ENCODE data around the gene GPC5.
"Not testable (repeated sequence)": the region's sequence is repeated elsewhere in the genome, so short reads cannot be mapped to it uniquely, and the experiment has no call there.

GPC5 gene

GRCh38 chr13:92671821-92672220 is 1273.4 kb downstream of the GPC5 start:
- no peak overlapping the region for H3K4me3 ChIP-seq (ENCODE audit: low read depth, low read length)
- no peaks in the 10 kb centered on the region for H3K4me1 ChIP-seq (ENCODE audit: control insufficient read depth, insufficient read depth, low read length, unreplicated experiment)
- no peaks in the 10 kb centered on the region for H3K79me2 ChIP-seq (ENCODE audit: control insufficient read depth, insufficient read depth, low read length, unreplicated experiment)
- no peak overlapping the region for H3K27ac ChIP-seq (ENCODE audit: low read depth, low read length)
- H2AFZ ChIP-seq (ENCODE audit: low read length, unreplicated experiment) = no peak overlapping the region
- H3K27me3 ChIP-seq (ENCODE audit: insufficient read depth, low read length) = no peaks in the 10 kb centered on the region
- no peaks in the 10 kb centered on the region for H3K36me3 ChIP-seq (ENCODE audit: insufficient read depth, low read length)

GRCh38 chr13:92676246-92676645 is 1277.8 kb downstream of the GPC5 start:
- H3K4me1 ChIP-seq (ENCODE audit: control insufficient read depth, insufficient read depth, low read length, unreplicated experiment) = no peaks in the 10 kb centered on the region
- no peaks in the 10 kb centered on the region for H3K27me3 ChIP-seq (ENCODE audit: insufficient read depth, low read length)
- H2AFZ ChIP-seq (ENCODE audit: low read length, unreplicated experiment) = no peak overlapping the region
- H3K36me3 ChIP-seq (ENCODE audit: insufficient read depth, low read length) = no peaks in the 10 kb centered on the region
- no peak overlapping the region for H3K4me3 ChIP-seq (ENCODE audit: low read depth, low read length)
- no peak overlapping the region for H3K27ac ChIP-seq (ENCODE audit: low read depth, low read length)
- no peaks in the 10 kb centered on the region for H3K79me2 ChIP-seq (ENCODE audit: control insufficient read depth, insufficient read depth, low read length, unreplicated experiment)

DNA sequence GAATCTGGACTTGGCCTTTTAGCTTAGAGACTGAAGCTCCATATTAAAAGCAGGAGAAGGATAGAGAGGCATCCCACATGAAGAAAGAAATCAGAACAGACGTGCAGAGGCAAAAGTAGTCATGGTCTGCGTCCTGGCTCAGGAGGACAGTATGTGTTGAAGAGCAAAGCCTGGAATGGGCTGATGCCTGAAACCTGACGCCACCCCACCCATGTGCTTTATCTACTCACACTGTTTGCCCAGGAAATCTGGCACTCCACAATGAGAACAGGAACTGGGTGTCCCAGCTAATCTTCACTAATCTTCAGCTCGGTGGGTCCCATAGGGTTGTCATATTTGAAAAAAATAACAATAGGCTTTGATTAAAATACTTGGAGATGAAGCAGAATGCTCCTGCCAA is 1279.2 kb downstream of the GPC5 start:
- Histone ChIP-seq H3K27ac (ENCODE audit: low read depth, low read length) (no peak overlapping the region), H3K4me1 (ENCODE audit: control insufficient read depth, insufficient read depth, low read length, unreplicated experiment) (no peaks in the 10 kb centered on the region), H3K27me3 (ENCODE audit: insufficient read depth, low read length) (no peaks in the 10 kb centered on the region), H3K79me2 (ENCODE audit: control insufficient read depth, insufficient read depth, low read length, unreplicated experiment) (no peaks in the 10 kb centered on the region), H3K4me3 (ENCODE audit: low read depth, low read length) (no peak overlapping the region), H3K36me3 (ENCODE audit: insufficient read depth, low read length) (no peaks in the 10 kb centered on the region), H2AFZ (ENCODE audit: low read length, unreplicated experiment) (no peak overlapping the region)

- no peaks in the 10 kb centered on the region for H3K79me2 ChIP-seq (ENCODE audit: control insufficient read depth, insufficient read depth, low read length, unreplicated experiment)
These were observed 1281.2 kb downstream of the GPC5 start for GRCh38 chr13:92679602-92680001.

DNA sequence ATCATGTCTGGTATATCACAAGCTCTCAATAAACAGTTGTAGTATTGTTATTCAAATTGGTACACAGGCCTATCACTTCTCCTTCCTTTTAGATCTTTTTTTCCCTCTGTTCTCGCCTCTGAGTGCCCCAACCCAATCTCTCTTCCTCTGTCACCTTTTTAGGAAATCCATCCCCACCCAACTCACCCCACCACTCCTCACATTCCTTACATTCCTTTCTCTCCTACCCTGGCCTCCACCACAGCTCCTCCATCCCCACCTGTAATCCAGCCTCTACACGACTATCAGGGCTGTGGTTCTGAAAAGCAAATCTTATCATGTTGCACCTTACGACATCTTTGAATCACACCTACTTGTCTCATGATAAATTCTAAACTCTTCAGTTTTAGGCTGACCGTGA is 1282.8 kb downstream of the GPC5 start:
- no peak overlapping the region for H2AFZ ChIP-seq (ENCODE audit: low read length, unreplicated experiment)

More at GRCh38 chr13:92679602-92680001, 1281.2 kb downstream of the GPC5 start:
- no peak overlapping the region for H3K4me3 ChIP-seq (ENCODE audit: low read depth, low read length)
- no peaks in the 10 kb centered on the region for H3K36me3 ChIP-seq (ENCODE audit: insufficient read depth, low read length)
- no peak overlapping the region for H2AFZ ChIP-seq (ENCODE audit: low read length, unreplicated experiment)
- H3K27ac ChIP-seq (ENCODE audit: low read depth, low read length) = no peak overlapping the region
- H3K27me3 ChIP-seq (ENCODE audit: insufficient read depth, low read length) = no peaks in the 10 kb centered on the region
- no peaks in the 10 kb centered on the region for H3K4me1 ChIP-seq (ENCODE audit: control insufficient read depth, insufficient read depth, low read length, unreplicated experiment)

GRCh38 chr13:92682832-92683517 is 1284.6 kb downstream of the GPC5 start:
- Histone ChIP-seq H3K36me3 (ENCODE audit: insufficient read depth, low read length) (no peaks in the 10 kb centered on the region), H3K79me2 (ENCODE audit: control insufficient read depth, insufficient read depth, low read length, unreplicated experiment) (no peaks in the 10 kb centered on the region), H3K27ac (ENCODE audit: low read depth, low read length) (no peak overlapping the region), H3K27me3 (ENCODE audit: insufficient read depth, low read length) (no peaks in the 10 kb centered on the region), H3K4me1 (ENCODE audit: control insufficient read depth, insufficient read depth, low read length, unreplicated experiment) (no peaks in the 10 kb centered on the region), H2AFZ (ENCODE audit: low read length, unreplicated experiment) (no peak overlapping the region), H3K4me3 (ENCODE audit: low read depth, low read length) (no peak overlapping the region)

More for the DNA sequence above, 1282.8 kb downstream of the GPC5 start:
- Histone ChIP-seq H3K36me3 (ENCODE audit: insufficient read depth, low read length) (no peaks in the 10 kb centered on the region), H3K27me3 (ENCODE audit: insufficient read depth, low read length) (no peaks in the 10 kb centered on the region), H3K27ac (ENCODE audit: low read depth, low read length) (no peak overlapping the region), H3K79me2 (ENCODE audit: control insufficient read depth, insufficient read depth, low read length, unreplicated experiment) (no peaks in the 10 kb centered on the region), H3K4me1 (ENCODE audit: control insufficient read depth, insufficient read depth, low read length, unreplicated experiment) (no peaks in the 10 kb centered on the region), H3K4me3 (ENCODE audit: low read depth, low read length) (no peak overlapping the region)

DNA sequence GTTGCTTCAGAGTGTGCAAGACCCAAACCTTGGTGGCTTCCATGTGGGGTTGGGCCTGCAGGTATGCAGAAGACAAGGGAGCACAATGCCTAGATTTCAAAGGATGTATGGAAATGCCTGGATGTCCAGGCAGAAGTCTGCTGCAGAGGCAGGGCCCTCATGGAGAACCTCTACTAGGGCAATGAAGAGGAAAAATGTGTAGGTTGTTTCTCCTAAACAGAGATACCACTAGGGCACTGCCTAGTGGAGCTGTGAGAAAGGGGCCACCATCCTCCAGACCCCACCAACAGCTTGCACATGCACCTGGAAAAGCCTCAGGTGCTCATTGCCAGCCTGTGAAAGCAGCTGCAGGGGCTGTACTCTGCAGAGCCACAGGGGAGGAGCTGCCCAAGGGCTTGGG is 1295.6 kb downstream of the GPC5 start:
- no peak overlapping the region for H2AFZ ChIP-seq (ENCODE audit: low read length, unreplicated experiment)
- H3K27me3 ChIP-seq (ENCODE audit: insufficient read depth, low read length) = no peaks in the 10 kb centered on the region
- H3K4me3 ChIP-seq (ENCODE audit: low read depth, low read length) = no peak overlapping the region
- H3K79me2 ChIP-seq (ENCODE audit: control insufficient read depth, insufficient read depth, low read length, unreplicated experiment) = no peaks in the 10 kb centered on the region
- H3K27ac ChIP-seq (ENCODE audit: low read depth, low read length) = no peak overlapping the region
- no peaks in the 10 kb centered on the region for H3K36me3 ChIP-seq (ENCODE audit: insufficient read depth, low read length)
- no peaks in the 10 kb centered on the region for H3K4me1 ChIP-seq (ENCODE audit: control insufficient read depth, insufficient read depth, low read length, unreplicated experiment)

DNA sequence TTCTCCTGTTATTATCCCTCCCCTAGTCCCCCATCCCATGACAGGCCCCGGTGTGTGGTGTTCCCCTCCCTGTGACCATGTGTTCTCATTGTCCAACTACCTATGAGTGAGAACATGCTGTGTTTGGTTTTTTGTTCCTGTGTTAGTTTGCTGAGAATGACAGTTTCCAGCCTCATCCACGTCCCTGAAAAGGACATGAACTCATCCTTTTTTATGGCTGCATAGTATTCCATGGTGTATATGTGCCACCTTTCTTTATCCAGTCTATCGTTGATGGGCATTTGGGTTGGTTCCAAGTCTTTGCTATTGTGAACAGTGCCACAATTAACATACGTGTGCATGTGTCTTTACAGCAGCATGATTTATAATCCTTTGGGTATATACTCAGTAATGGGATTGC is 1297.4 kb downstream of the GPC5 start:
- not testable (repeated sequence) for H3K27me3 ChIP-seq (ENCODE audit: insufficient read depth, low read length); H3K27ac ChIP-seq (ENCODE audit: low read depth, low read length); H3K4me3 ChIP-seq (ENCODE audit: low read depth, low read length); H3K36me3 ChIP-seq (ENCODE audit: insufficient read depth, low read length); H3K4me1 ChIP-seq (ENCODE audit: control insufficient read depth, insufficient read depth, low read length, unreplicated experiment); H2AFZ ChIP-seq (ENCODE audit: low read length, unreplicated experiment); H3K79me2 ChIP-seq (ENCODE audit: control insufficient read depth, insufficient read depth, low read length, unreplicated experiment)

DNA sequence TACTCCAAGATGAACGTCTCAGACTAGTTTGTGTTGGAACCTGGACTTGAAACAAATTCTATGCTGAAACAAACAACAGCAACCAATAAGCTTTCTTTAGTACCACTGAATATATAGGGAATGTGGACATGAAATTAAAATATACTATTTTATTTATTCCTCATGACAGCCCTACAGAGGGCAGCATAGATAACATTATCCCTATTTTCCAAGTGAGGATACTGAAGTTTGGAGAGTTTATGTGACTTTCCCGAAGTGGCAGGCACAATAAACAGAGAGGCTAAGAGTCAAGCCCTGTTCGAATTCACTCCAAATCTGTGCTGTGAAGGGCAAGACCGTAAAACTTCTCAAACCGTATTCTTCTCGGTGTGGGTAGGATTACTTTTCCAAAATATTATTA is 1318.3 kb downstream of the GPC5 start:
- Histone ChIP-seq H2AFZ (ENCODE audit: low read length, unreplicated experiment) (peak overlapping the region; percentile 64), H3K4me3 (ENCODE audit: low read depth, low read length) (no peak overlapping the region)

GRCh38 chr13:92717857-92718256 is 1319.4 kb downstream of the GPC5 start:
- no peak overlapping the region for H2AFZ ChIP-seq (ENCODE audit: low read length, unreplicated experiment)
- no peak overlapping the region for H3K4me3 ChIP-seq (ENCODE audit: low read depth, low read length)
- H3K27me3 ChIP-seq (ENCODE audit: insufficient read depth, low read length) = no peaks in the 10 kb centered on the region
- H3K27ac ChIP-seq (ENCODE audit: low read depth, low read length) = no peak overlapping the region
- H3K4me1 ChIP-seq (ENCODE audit: control insufficient read depth, insufficient read depth, low read length, unreplicated experiment) = no peaks in the 10 kb centered on the region
- H3K79me2 ChIP-seq (ENCODE audit: control insufficient read depth, insufficient read depth, low read length, unreplicated experiment) = no peaks in the 10 kb centered on the region
- H3K36me3 ChIP-seq (ENCODE audit: insufficient read depth, low read length) = no peaks in the 10 kb centered on the region

More for the DNA sequence above, 1318.3 kb downstream of the GPC5 start:
- no peak overlapping the region for H3K27ac ChIP-seq (ENCODE audit: low read depth, low read length)
- no peaks in the 10 kb centered on the region for H3K79me2 ChIP-seq (ENCODE audit: control insufficient read depth, insufficient read depth, low read length, unreplicated experiment)
- H3K36me3 ChIP-seq (ENCODE audit: insufficient read depth, low read length) = no peaks in the 10 kb centered on the region
- H3K4me1 ChIP-seq (ENCODE audit: control insufficient read depth, insufficient read depth, low read length, unreplicated experiment) = no peaks in the 10 kb centered on the region
- no peaks in the 10 kb centered on the region for H3K27me3 ChIP-seq (ENCODE audit: insufficient read depth, low read length)

DNA sequence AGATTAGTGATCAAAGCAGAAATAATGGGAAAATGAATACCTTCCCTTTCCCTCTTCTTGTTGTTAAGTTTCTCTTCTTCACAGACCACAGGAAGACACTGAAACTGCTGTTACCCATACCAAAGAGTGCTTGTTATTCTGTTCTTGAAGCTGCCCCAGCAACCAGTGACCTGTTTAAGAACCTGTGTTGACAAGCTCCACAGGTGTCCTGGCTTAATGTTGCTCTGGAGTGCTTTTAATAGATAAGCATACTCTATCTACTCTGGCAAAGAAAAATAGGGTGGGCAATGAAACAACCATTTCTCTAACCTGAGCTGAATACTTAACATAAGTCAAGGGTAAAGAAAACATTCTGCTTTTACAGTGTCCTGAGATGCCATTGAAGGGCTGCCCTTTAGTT is 1321.4 kb downstream of the GPC5 start:
- H3K4me3 ChIP-seq (ENCODE audit: low read depth, low read length) = no peak overlapping the region
- no peaks in the 10 kb centered on the region for H3K27me3 ChIP-seq (ENCODE audit: insufficient read depth, low read length)
- H3K27ac ChIP-seq (ENCODE audit: low read depth, low read length) = no peak overlapping the region
- no peaks in the 10 kb centered on the region for H3K79me2 ChIP-seq (ENCODE audit: control insufficient read depth, insufficient read depth, low read length, unreplicated experiment)
- no peak overlapping the region for H2AFZ ChIP-seq (ENCODE audit: low read length, unreplicated experiment)
- H3K4me1 ChIP-seq (ENCODE audit: control insufficient read depth, insufficient read depth, low read length, unreplicated experiment) = no peaks in the 10 kb centered on the region
- no peaks in the 10 kb centered on the region for H3K36me3 ChIP-seq (ENCODE audit: insufficient read depth, low read length)

Measured in ACC112 (cell line).